Activated CD8-positive, alpha-beta memory T cell treated with anti-CD3 and anti-CD28 coated beads for 36 hours (primary cell): Measurements from ENCODE around the gene CLDN24. TPM values are rescaled to one million over a fixed set of nuclear protein-coding genes. Genes with fewer than 3 reads are reported as not detected.

ENCODE experiments used
- CTCF ChIA-PET: fragments of 350-600 bp; sonication (Branson Sonifier 250); formaldehyde crosslinking; loops from one replicate; lab custom pipeline; 2021; ENCODE audit warnings: antibody characterized with exemption; lab: Charles Lee
- POLR2A ChIA-PET: fragments of 350-600 bp; sonication (Branson Sonifier 250); formaldehyde crosslinking; loops from one replicate; lab custom pipeline; 2021; ENCODE audit warnings: antibody characterized with exemption; lab: Charles Lee
- total RNA-seq, 2 experiments: library from RNA; stranded (reverse); gene quantifications; one replicate each; pipeline ENCODE4 v1.2.3, GENCODE V29; 2021

The CLDN24 gene
- total RNA-seq, 2 experiments from 2014 or later: not detected

DNA sequence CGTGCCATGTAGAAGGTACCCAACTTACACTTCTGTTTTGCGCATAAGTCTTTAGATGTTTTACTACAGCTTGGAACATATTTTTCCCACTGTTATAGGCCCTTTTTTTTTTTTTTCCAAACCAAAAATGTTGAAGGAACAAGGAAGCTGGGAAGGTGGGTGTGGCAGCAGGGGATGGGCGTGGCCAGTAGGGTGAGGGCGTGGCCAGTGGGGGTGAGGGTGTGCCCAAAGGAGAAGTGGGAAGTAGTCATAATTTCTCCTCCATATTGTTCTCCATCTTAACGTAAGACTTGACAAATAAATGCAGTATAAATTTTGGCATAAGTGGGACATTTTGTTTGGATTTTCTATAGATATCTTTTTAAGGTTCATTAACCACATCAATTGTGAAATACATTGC lies 32.5 kb downstream of the CLDN24 start:
- ChIA-PET POLR2A (no interaction called here), CTCF (interaction anchor here (0.7 kb wide), 1 partner anchor 41 kb away, joined by 3 read pairs; no protein-coding TSS in a partner anchor)

DNA sequence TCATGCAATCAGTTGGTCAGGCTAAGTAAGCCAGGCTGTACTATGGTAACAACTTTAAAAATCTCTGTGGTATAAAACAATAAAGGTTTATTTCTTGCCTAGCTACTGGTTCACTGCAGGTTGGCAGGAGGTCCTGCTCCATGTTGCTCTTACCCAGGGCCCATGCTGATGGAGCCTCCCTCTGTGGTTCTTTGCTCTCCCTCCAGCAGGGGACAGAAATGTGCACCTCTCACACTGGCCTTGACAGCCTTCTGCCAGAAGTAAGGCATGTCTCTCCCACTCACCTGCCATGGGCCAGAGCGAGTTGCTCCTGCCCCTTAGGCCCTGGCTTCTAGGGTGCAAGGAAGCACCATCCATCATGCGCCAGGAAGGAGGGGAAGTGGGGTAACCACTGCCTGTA lies 33.3 kb downstream of the CLDN24 start:
- POLR2A ChIA-PET: no interaction called here
- CTCF ChIA-PET: no interaction called here

DNA sequence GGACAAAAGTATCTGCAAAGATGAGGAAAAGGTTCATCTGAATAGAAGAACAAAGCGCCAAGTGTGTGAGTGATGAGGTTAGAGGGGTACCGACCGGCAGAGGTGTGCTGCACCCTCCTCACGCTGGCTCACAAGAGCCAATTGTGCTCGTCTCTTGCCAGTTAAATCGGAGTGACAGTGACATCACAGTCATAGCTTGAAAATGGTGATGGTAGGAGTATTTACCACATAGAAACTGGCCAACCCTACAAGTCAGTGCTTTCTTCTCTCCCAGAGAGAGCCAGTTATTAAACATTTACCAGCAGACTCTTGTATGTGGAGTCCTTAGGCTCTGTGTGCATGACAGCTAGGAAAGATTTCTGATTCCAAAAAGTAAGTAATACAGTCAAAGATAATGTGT lies 34.5 kb downstream of the CLDN24 start:
- POLR2A ChIA-PET: no interaction called here
- CTCF ChIA-PET: no interaction called here

DNA sequence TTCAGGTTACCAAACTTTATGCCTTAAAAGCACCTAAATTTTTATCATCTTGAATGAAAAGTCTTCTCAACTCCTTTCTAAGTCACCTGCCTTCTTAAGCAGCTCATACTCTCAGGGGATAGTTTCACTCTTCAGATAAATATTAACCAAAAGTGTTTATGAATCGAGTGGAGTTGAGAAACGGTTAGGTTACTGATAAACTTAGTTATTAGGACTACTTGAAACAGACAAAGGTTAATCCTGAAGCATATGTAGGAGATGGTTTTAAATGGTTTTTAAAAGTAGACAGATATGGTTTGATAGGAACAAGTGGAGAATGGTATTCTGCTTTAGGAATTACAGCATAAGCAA lies 34.9 kb downstream of the CLDN24 start:
- ChIA-PET POLR2A (no interaction called here), CTCF (no interaction called here)

DNA sequence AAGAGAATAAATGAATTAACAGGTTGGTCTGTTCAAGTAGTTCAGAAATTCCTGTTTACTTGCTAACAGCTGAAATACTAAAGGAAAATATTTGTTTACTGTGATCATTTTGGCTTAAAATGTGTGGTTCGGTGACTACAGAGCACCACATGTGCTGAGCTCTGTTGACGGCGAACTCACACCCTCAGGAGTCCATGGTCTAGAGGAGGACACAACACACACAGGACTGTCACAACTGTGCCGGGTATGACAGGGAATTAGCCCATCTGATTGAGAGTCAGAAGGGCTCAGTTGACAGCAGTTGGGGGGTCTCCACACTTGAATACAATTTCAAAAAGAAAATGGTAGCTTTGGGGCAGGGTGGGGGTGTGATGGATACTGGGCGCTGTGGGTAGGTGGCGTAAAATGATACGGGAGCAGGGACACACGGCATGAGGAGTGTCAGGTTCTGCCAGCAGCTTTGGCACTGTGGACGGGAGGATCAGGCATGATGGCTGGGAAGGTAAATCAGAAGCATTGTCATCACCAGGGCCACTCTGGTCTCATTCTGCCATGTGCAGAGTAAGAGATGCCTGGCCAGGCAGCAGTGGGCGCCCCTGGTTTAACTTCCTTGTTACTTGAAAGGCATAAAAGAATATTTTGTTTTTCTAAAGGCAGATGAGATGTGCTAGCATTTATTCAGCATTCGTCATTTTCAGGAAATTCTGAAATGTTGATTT lies 35.5 kb downstream of the CLDN24 start:
- ChIA-PET CTCF (no interaction called here), POLR2A (no interaction called here)

DNA sequence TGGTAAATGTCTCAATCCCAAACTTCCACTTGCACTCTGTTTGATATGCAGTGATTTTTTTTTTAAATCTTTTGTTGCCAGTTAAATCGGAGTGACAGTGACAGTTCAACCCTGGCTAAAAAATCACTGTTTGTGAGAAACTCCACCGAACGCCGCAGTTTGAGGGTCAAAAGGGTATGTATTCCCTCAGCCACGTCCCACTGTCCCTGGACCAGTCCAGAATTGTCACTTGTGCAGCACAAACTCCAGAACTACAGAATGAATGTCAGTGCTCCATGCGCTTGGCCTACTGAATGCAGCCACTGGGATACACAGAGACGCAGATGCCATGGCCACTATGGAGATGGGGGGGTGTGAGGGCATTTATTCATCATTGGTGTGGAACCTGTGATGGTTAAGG lies 36.3 kb downstream of the CLDN24 start:
- CTCF ChIA-PET: no interaction called here
- POLR2A ChIA-PET: no interaction called here

DNA sequence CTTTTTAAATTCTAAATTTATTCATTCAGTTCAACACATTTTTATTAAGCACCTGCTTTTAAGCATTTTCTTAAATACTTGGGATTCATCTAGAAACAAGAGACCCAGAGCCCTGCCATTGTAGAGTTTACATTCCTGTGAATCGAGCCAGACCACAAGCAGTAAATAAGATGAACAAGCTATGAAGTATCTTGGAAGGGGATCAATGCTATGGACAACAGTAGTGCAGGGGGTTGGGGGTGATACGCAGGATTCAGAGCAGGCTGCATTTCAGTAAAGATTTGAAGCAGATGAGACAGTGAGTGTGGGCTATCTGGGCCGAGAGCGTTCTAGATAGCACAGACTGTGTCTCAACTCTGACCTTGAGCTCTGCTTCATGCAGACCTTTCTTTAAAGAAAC lies 37.3 kb downstream of the CLDN24 start:
- ChIA-PET POLR2A (no interaction called here), CTCF (interaction anchor here (0.8 kb wide), 1 partner anchor 23 kb away, joined by 3 read pairs; no protein-coding TSS in a partner anchor)

DNA sequence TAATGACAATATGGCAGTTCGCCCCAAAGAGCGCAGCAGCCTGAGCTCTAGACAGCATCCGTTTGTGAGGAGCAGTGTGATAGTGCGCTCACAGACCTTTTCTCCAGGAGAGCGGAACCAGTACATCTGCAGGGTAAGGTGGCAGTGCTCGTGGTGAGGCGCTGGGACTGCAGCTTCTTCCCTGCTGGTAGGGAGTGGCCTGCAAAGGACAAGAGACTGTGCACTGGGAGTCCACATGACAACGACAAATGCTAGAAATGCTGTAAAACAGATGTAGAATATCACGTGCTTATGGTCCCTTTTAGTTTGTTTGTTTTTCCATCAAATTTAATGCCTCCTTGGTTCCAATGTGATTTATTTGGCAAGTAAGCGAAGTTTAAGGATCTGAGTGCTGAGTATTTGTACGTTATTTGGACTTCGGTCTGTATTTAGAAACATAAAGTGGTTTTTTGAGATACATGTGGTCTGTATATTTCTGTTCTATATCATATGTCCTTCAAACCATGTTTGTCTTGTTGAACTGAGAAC lies 37.9 kb downstream of the CLDN24 start:
- POLR2A ChIA-PET: no interaction called here
- CTCF ChIA-PET: no interaction called here

DNA sequence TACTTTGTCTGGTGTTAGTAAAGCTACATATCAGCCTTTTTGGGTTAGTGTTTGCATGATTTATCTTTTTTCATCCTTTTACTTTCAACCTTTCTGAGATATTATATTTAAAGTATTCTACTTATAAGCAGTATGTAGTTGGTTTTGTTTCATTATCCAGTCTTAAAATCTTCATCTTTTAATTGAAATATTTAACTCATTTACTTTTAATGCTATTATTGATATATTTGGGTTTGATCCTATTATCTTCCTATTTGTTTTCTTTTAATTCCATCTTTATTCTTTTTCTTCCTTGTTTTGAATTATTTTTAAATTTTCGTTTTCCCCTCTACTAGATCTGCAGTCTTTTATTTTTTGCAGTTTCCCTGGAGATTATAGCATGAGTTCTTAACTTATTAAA lies 46.1 kb downstream of the CLDN24 start:
- CTCF ChIA-PET: no interaction called here
- POLR2A ChIA-PET: no interaction called here

DNA sequence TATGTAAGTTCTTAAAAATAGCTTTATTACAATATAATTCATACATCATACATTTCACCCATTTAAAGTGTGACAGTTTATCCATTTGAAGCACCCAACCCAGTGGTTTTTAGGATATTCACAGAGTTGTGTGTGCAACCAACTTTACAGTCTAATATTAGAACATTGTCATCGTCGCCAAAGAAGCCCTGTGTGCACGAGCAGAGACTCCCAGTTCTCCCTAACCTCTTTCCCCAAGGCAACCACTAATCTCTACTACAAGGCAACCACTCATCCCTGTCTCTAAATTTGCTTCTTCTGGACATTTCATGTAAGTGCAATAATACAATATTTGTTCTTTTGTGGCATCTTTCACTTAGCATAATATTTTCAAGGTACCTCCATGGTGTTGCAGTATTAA lies 49.8 kb downstream of the CLDN24 start:
- POLR2A ChIA-PET: no interaction called here
- CTCF ChIA-PET: interaction anchor here (1.8 kb wide), 1 partner anchor 11 kb away, joined by 4 read pairs; no protein-coding TSS in a partner anchor

Other genes starting within 250 kb of the CLDN24 start
- gene WWC2, start 223.2 kb downstream of the CLDN24 start, total RNA-seq: 1 to 10 TPM; 1.3 to 1.5 TPM
- gene CLDN22, start 2.1 kb downstream of the CLDN24 start, total RNA-seq: not detected
- gene CDKN2AIP, start 122.2 kb upstream of the CLDN24 start, total RNA-seq: 10 to 100 TPM; 25.2 to 25.9 TPM
- 10 to 100 TPM; 11.1 to 12.2 TPM for gene ING2, start 182.6 kb upstream of the CLDN24 start, total RNA-seq